IMR-90 (cell line): Measurements from ENCODE around the gene CD86. TPM values are rescaled to one million over a fixed set of nuclear protein-coding genes. Genes with fewer than 3 reads are reported as not detected.

Source experiments
- ATAC-seq: fragments of 200-7000 bp; cut with Tn5 transposase; 2 replicates; pipeline ENCODE4 v1.9.1; 2020; ENCODE audit warnings: low read depth, mild to moderate bottlenecking, moderate library complexity
- BruUV-seq: library from RNA; stranded (reverse); fragments of 400-500 nt; replicated peaks from 2 replicates; lab custom pipeline; 2021; lab: Mats Ljungman, UMichigan
- CTCF ChIA-PET: fragments of 300-600 bp; formaldehyde crosslinking; extraction: SDS; loops from one replicate; lab custom pipeline; 2021; ENCODE audit warnings: antibody characterized with exemption; lab: Yijun Ruan, JAX
- POLR2A ChIA-PET: fragments of 300-600 bp; sonication (Branson Sonifier 250); formaldehyde crosslinking; loops from one replicate; lab custom pipeline; 2022; ENCODE audit warnings: antibody characterized with exemption; ENCODE audit not compliant: unreplicated experiment; lab: Charles Lee
- DNase-seq: peaks from one replicate; pipeline ENCODE4 v3.0.0; 2013
- H2AFZ ChIP-seq: replicated peaks from 2 replicates; pipeline ENCODE3; 2013; ENCODE audit warnings: low read length, mild to moderate bottlenecking; ENCODE audit not compliant: poor library complexity
- H2AK5ac ChIP-seq: 2 replicates; pipeline ENCODE4 v1.6.1; 2013; ENCODE audit warnings: low read depth, low read length, inconsistent platforms
- H2AK9ac ChIP-seq: replicated peaks from 2 replicates; pipeline ENCODE3; 2013; ENCODE audit warnings: mild to moderate bottlenecking, low read depth, low read length, moderate library complexity; ENCODE audit not compliant: poor library complexity
- H2BK120ac ChIP-seq: 2 replicates; pipeline ENCODE4 v1.6.1; 2013; ENCODE audit warnings: low read depth, low read length, inconsistent platforms
- H2BK15ac ChIP-seq: 3 replicates; pipeline ENCODE4 v1.6.1; 2013; ENCODE audit warnings: low read depth, low read length, inconsistent platforms
- H2BK20ac ChIP-seq: 2 replicates; pipeline ENCODE4 v1.6.1; 2013; ENCODE audit warnings: low read depth, mild to moderate bottlenecking, inconsistent platforms, low read length, moderate library complexity
- H2BK5ac ChIP-seq: 2 replicates; pipeline ENCODE4 v1.6.1; 2013; ENCODE audit warnings: mild to moderate bottlenecking, low read depth, low read length, inconsistent platforms; ENCODE audit not compliant: poor library complexity, severe bottlenecking
- H3K14ac ChIP-seq: replicated peaks from 2 replicates; pipeline ENCODE4 v1.6.1; 2013; ENCODE audit warnings: low read depth, low read length, inconsistent platforms
- H3K18ac ChIP-seq: 2 replicates; pipeline ENCODE4 v1.6.1; 2013; ENCODE audit warnings: low read depth, low read length, control low read depth
- H3K23ac ChIP-seq: 2 replicates; pipeline ENCODE4 v1.6.1; 2013; ENCODE audit warnings: low read depth, low read length, inconsistent platforms
- H3K27ac ChIP-seq: 2 replicates; pipeline ENCODE4 v1.5.1; 2013; ENCODE audit warnings: mild to moderate bottlenecking, control low read depth, low read length; ENCODE audit not compliant: insufficient read depth
- H3K27me3 ChIP-seq: 2 replicates; pipeline ENCODE4 v1.6.1; 2013; ENCODE audit warnings: low read length; ENCODE audit not compliant: control insufficient read depth, insufficient read depth
- H3K36me3 ChIP-seq: 2 replicates; pipeline ENCODE4 v1.6.1; 2013; ENCODE audit warnings: low read length, mixed read lengths; ENCODE audit not compliant: control insufficient read depth, insufficient read depth
- H3K4ac ChIP-seq: 2 replicates; pipeline ENCODE4 v1.6.1; 2013; ENCODE audit warnings: low read depth, low read length, inconsistent platforms
- H3K4me1 ChIP-seq: 2 replicates; pipeline ENCODE4 v1.6.1; 2013; ENCODE audit warnings: low read length, mixed read lengths; ENCODE audit not compliant: control insufficient read depth, insufficient read depth
- H3K4me2 ChIP-seq: 2 replicates; pipeline ENCODE4 v1.6.1; 2013; ENCODE audit warnings: low read depth, mild to moderate bottlenecking, control low read depth, low read length, moderate library complexity
- H3K4me3 ChIP-seq: 2 replicates; pipeline ENCODE4 v1.5.1; 2013; ENCODE audit warnings: low read depth, mild to moderate bottlenecking, control low read depth, low read length, moderate library complexity; ENCODE audit not compliant: insufficient read depth
- H3K56ac ChIP-seq: 2 replicates; pipeline ENCODE4 v1.6.1; 2013; ENCODE audit warnings: low read length, inconsistent platforms; ENCODE audit not compliant: insufficient read depth; ENCODE audit errors: extremely low read depth
- H3K79me1 ChIP-seq, 2 experiments: 2 replicates each; pipeline ENCODE4 v1.6.1; 2013; ENCODE audit warnings: low read length in 2 of 2, inconsistent platforms in 1 of 2, low read depth in 1 of 2
- H3K9ac ChIP-seq: 2 replicates; pipeline ENCODE4 v1.6.1; 2013; ENCODE audit warnings: low read depth, low read length, control low read depth
- H3K9me1 ChIP-seq: 2 replicates; pipeline ENCODE4 v1.6.1; 2013; ENCODE audit warnings: low read length, inconsistent platforms; ENCODE audit not compliant: insufficient read depth
- H3K9me3 ChIP-seq: 2 replicates; pipeline ENCODE4 v1.6.1; 2013; ENCODE audit warnings: low read length; ENCODE audit not compliant: control insufficient read depth, insufficient read depth
- H4K20me1 ChIP-seq: 2 replicates; pipeline ENCODE4 v1.6.1; 2013; ENCODE audit warnings: low read length, inconsistent platforms; ENCODE audit not compliant: insufficient read depth
- H4K5ac ChIP-seq: 2 replicates; pipeline ENCODE4 v1.6.1; 2013; ENCODE audit warnings: mild to moderate bottlenecking, low read depth, low read length, control low read depth
- H4K8ac ChIP-seq, 2 experiments: 2 replicates each; pipeline ENCODE4 v1.6.1; 2013; ENCODE audit warnings: low read depth in 2 of 2, low read length in 2 of 2, control low read depth in 1 of 2, inconsistent platforms in 1 of 2
- H4K91ac ChIP-seq: 2 replicates; pipeline ENCODE4 v1.6.1; 2013; ENCODE audit warnings: low read depth, low read length, inconsistent platforms; ENCODE audit not compliant: insufficient read depth
- BHLHE40 ChIP-seq: fragments of 150-350 bp; IDR thresholded peaks from 2 replicates; pipeline ENCODE4 v1.6.1; 2016; ENCODE audit warnings: mild to moderate bottlenecking, low read depth, low read length
- CEBPB ChIP-seq: IDR thresholded peaks from 2 replicates; pipeline ENCODE4 v1.6.1; 2012; ENCODE audit warnings: low read depth, low read length, improper control_type of control experiment
- CHD1 ChIP-seq: IDR thresholded peaks from 2 replicates; pipeline ENCODE4 v1.6.1; 2012; ENCODE audit warnings: low read depth, low read length, improper control_type of control experiment
- FOS ChIP-seq: fragments of 150-350 bp; IDR thresholded peaks from 2 replicates; pipeline ENCODE4 v1.6.1; 2016; ENCODE audit warnings: low read depth, low read length
- MAFK ChIP-seq: IDR thresholded peaks from 2 replicates; pipeline ENCODE4 v1.6.1; 2012; ENCODE audit warnings: low read depth, low read length, improper control_type of control experiment
- MAZ ChIP-seq: IDR thresholded peaks from 2 replicates; pipeline ENCODE4 v1.6.1; 2012; ENCODE audit warnings: low read depth, mild to moderate bottlenecking, low read length, improper control_type of control experiment, moderate library complexity, borderline replicate concordance
- MXI1 ChIP-seq: IDR thresholded peaks from 2 replicates; pipeline ENCODE4 v1.6.1; 2012; ENCODE audit warnings: low read depth, mild to moderate bottlenecking, low read length, moderate library complexity, borderline replicate concordance
- NFE2L2 ChIP-seq: fragments of 150-350 bp; IDR thresholded peaks from 2 replicates; pipeline ENCODE4 v1.6.1; 2016; ENCODE audit warnings: low read depth, mild to moderate bottlenecking, low read length
- POLR2A ChIP-seq: IDR thresholded peaks from 2 replicates; pipeline ENCODE4 v1.6.1; 2012; ENCODE audit warnings: mild to moderate bottlenecking, low read depth, low read length
- RAD21 ChIP-seq: IDR thresholded peaks from 2 replicates; pipeline ENCODE4 v1.6.1; 2012; ENCODE audit warnings: low read length, improper control_type of control experiment
- RCOR1 ChIP-seq: IDR thresholded peaks from 2 replicates; pipeline ENCODE4 v1.6.1; 2012; ENCODE audit warnings: mild to moderate bottlenecking, low read length, improper control_type of control experiment; ENCODE audit not compliant: insufficient replicate concordance
- RFX5 ChIP-seq: IDR thresholded peaks from 2 replicates; pipeline ENCODE4 v1.8.0; 2012; ENCODE audit warnings: low read depth, mild to moderate bottlenecking, low read length, moderate library complexity
- whole genome bisulfite sequencing, 2 experiments: methylation state at CpG; one replicate each; pipeline versions ENCODE4 v1.1.5 to v1.1.7; 2013; ENCODE audit warnings: missing lambda C conversion rate in 2 of 2; ENCODE audit not compliant: insufficient read length in 1 of 2; ENCODE audit errors: extremely low coverage in 2 of 2; 5-methylcytosine and 5-hydroxymethylcytosine counted together
- dilution Hi-C: fragments of 300-500 bp; cut with HindIII; formaldehyde crosslinking; loops from one replicate; pipeline ENCODE4 v1.14.3; 2018; ENCODE audit warnings: low sequenced_read_pairs; ENCODE audit not compliant: unreplicated experiment
- in situ Hi-C: fragments of 300-500 bp; cut with MboI; formaldehyde crosslinking; loops from 3 replicates; pipeline ENCODE4 v1.14.3; 2019; ENCODE audit warnings: low sequenced_read_pairs, inconsistent platforms, mixed read lengths
- intact Hi-C: fragments of 100-400 bp; cut with micrococcal nuclease; formaldehyde crosslinking; loops from 2 replicates; pipeline ENCODE4 v1.10.0; 2022
- polyA plus RNA-seq, 3 experiments: library from polyadenylated mRNA; depleted of rRNA; stranded (reverse); fragments of >200 nt; gene quantifications; 2 replicates each; pipeline ENCODE4 v1.2.3, GENCODE V29; 2012; ENCODE audit warnings: low replicate concordance in 1 of 3
- total RNA-seq: library from RNA; depleted of rRNA; stranded (reverse); fragments of >200 nt; gene quantifications from 2 replicates; pipeline ENCODE4 v1.2.3, GENCODE V29; 2012
- TF ChIP-seq, protein P1 (sequence below): fragments of 150-350 bp; IDR thresholded peaks from 2 replicates; pipeline ENCODE4 v1.6.1; 2017; ENCODE audit warnings: mild to moderate bottlenecking, antibody characterized with exemption, low read length, low read depth
- TF ChIP-seq, protein P2 (sequence below): fragments of 150-350 bp; IDR thresholded peaks from 2 replicates; pipeline ENCODE4 v1.6.1; 2016; ENCODE audit warnings: low read depth, mild to moderate bottlenecking, low read length, moderate library complexity, borderline replicate concordance

Gene CD86
- total and polyA plus RNA-seq, 2 of the 4 experiments (the other 2 are of a cell fraction) = not detected

DNA sequence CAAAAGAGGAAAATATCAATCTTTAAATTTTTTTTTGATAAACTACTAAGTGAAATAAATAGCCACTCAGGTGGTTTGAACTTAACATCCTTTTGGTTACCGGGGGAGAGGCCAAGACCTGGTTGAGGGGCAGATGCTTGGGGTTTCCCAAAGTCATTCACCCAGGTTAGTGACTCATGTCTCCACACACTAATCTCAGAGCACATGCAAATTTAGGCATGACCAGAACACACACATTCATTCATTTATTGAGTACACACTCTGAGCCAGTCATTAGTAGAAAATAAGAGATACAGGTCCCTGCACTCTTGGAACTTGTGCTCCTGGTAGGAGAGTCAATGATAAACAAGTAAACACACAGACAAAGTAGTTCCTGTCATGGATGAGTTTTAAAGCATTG lies 40.4 kb upstream of the CD86 start:
- POLR2A ChIA-PET = no interaction called here
- Histone ChIP-seq H3K56ac (no peak overlapping the region), H2BK20ac (no peak overlapping the region), H3K4me2 (no peak overlapping the region), H4K20me1 (no peaks in the 10 kb centered on the region), H3K9me3 (no peaks in the 10 kb centered on the region), H3K27me3 (peaks cover 11% of the 10 kb centered on the region), H3K9ac (no peak overlapping the region), H3K23ac (no peak overlapping the region), H2BK5ac (no peak overlapping the region), H4K8ac (no peak overlapping the region), H3K4me1 (no peaks in the 10 kb centered on the region), H3K4ac (no peak overlapping the region), H3K27ac (no peak overlapping the region), H2BK120ac (no peak overlapping the region), H2AK9ac (no peak overlapping the region), H2BK15ac (no peak overlapping the region), H4K5ac (no peak overlapping the region), H3K36me3 (no peaks in the 10 kb centered on the region), H3K4me3 (no peak overlapping the region), H3K18ac (no peak overlapping the region), H4K91ac (no peak overlapping the region), H2AK5ac (no peak overlapping the region), H3K9me1 (no peaks in the 10 kb centered on the region), H2AFZ (no peak overlapping the region), H3K14ac (no peak overlapping the region), H3K79me1 (no peaks in the 10 kb centered on the region)
- no peak for ATAC-seq
- dilution Hi-C loops = no loop called here
- DNase-seq = no peak
- BruUV-seq = no TSS peak
- in situ Hi-C loops = no loop called here
- intact Hi-C loops = no loop called here
- WGBS, 2 experiments = no CpG with 5 or more reads among the region's 1 CpG
- TF ChIP-seq MXI1 (no peak), BHLHE40 (no peak), CHD1 (no peak), RFX5 (no peak), NFE2L2 (no peak), POLR2A (no peak), FOS (no peak), MAZ (no peak), MAFK (no peak), RAD21 (no peak), RCOR1 (no peak), CEBPB (no peak)
- TF ChIP-seq, protein P1, sequence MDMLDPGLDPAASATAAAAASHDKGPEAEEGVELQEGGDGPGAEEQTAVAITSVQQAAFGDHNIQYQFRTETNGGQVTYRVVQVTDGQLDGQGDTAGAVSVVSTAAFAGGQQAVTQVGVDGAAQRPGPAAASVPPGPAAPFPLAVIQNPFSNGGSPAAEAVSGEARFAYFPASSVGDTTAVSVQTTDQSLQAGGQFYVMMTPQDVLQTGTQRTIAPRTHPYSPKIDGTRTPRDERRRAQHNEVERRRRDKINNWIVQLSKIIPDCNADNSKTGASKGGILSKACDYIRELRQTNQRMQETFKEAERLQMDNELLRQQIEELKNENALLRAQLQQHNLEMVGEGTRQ = no peak
- TF ChIP-seq, protein P2, sequence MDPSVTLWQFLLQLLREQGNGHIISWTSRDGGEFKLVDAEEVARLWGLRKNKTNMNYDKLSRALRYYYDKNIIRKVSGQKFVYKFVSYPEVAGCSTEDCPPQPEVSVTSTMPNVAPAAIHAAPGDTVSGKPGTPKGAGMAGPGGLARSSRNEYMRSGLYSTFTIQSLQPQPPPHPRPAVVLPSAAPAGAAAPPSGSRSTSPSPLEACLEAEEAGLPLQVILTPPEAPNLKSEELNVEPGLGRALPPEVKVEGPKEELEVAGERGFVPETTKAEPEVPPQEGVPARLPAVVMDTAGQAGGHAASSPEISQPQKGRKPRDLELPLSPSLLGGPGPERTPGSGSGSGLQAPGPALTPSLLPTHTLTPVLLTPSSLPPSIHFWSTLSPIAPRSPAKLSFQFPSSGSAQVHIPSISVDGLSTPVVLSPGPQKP = no peak
- CTCF ChIA-PET = no interaction called here
